ENCODE results near the gene IGSF9B.

- no peak for TF ChIP-seq CTCF (conservative IDR thresholded peaks at IDR 0.05)
- no peak for TF ChIP-seq ZFX (IDR thresholded peaks at IDR 0.05)
These were observed 7.6 kb upstream of the IGSF9B start for GRCh38 chr11:133964356-133964755.

All from C4-2B (cell line).